ENCODE results near the gene ENTPD2. TPM values are rescaled to one million over a fixed set of nuclear protein-coding genes. Genes with fewer than 3 reads are reported as not detected.
A peak's percentile ranks its signal among the peaks of the same experiment; 100 is the strongest.

Gene ENTPD2
- total and polyA plus RNA-seq, 9 of the 15 experiments (the other 6 are each of a cell fraction or from before 2014, with no cell fraction given) = 0.04 to 0.60 (median 0.14) TPM; not detected in 4

- TF ChIP-seq, protein P1, sequence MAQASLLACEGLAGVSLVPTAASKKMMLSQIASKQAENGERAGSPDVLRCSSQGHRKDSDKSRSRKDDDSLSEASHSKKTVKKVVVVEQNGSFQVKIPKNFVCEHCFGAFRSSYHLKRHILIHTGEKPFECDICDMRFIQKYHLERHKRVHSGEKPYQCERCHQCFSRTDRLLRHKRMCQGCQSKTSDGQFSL (CRISPR knock-in tag; IDR thresholded peaks at IDR 0.05) = no peak
- TF ChIP-seq, protein P1 (tag; IDR thresholded peaks at IDR 0.05) = no peak
- TF ChIP-seq FOXJ3 (CRISPR knock-in tag; IDR thresholded peaks at IDR 0.05) (no peak), SPI1 (IDR thresholded peaks at IDR 0.05; ENCODE audit: borderline replicate concordance, low read depth, low read length) (peak; percentile 48; the same call in 1 of the 2 replicates), MXI1 (IDR thresholded peaks at IDR 0.05; ENCODE audit: low read depth, low read length) (peak; percentile 99), USF2 (CRISPR knock-in tag; IDR thresholded peaks at IDR 0.05) (peak; percentile 88), TFAP4 (CRISPR knock-in tag; IDR thresholded peaks at IDR 0.05; ENCODE audit: borderline replicate concordance) (peak; percentile 95), PHF8 (IDR thresholded peaks at IDR 0.05; ENCODE audit: borderline replicate concordance, low read length) (peak; percentile 61; the same call in 1 of the 2 replicates), ZKSCAN1 (IDR thresholded peaks at IDR 0.05; ENCODE audit: low read depth, low read length) (no peak; the same call in 1 of the 2 replicates), ZBTB12 (CRISPR knock-in tag; IDR thresholded peaks at IDR 0.05) (0 out of 2 replicates have a peak, but pooled peaks have one; percentile 11), RAD51 (IDR thresholded peaks at IDR 0.05; ENCODE audit: borderline replicate concordance, low read depth) (peak; percentile 85), RHOXF2B (CRISPR knock-in tag; conservative IDR thresholded peaks at IDR 0.05) (no peak)
- TF ChIP-seq, protein P2, sequence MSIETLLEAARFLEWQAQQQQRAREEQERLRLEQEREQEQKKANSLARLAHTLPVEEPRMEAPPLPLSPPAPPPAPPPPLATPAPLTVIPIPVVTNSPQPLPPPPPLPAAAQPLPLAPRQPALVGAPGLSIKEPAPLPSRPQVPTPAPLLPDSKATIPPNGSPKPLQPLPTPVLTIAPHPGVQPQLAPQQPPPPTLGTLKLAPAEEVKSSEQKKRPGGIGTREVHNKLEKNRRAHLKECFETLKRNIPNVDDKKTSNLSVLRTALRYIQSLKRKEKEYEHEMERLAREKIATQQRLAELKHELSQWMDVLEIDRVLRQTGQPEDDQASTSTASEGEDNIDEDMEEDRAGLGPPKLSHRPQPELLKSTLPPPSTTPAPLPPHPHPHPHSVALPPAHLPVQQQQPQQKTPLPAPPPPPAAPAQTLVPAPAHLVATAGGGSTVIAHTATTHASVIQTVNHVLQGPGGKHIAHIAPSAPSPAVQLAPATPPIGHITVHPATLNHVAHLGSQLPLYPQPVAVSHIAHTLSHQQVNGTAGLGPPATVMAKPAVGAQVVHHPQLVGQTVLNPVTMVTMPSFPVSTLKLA (conservative IDR thresholded peaks at IDR 0.05) = peak; percentile 98 to 99
- TF ChIP-seq, protein P3, sequence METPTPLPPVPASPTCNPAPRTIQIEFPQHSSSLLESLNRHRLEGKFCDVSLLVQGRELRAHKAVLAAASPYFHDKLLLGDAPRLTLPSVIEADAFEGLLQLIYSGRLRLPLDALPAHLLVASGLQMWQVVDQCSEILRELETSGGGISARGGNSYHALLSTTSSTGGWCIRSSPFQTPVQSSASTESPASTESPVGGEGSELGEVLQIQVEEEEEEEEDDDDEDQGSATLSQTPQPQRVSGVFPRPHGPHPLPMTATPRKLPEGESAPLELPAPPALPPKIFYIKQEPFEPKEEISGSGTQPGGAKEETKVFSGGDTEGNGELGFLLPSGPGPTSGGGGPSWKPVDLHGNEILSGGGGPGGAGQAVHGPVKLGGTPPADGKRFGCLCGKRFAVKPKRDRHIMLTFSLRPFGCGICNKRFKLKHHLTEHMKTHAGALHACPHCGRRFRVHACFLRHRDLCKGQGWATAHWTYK (CRISPR knock-in tag; IDR thresholded peaks at IDR 0.05) = 0 out of 2 replicates have a peak, but pooled peaks have one; percentile 19
- TF ChIP-seq, protein P4, sequence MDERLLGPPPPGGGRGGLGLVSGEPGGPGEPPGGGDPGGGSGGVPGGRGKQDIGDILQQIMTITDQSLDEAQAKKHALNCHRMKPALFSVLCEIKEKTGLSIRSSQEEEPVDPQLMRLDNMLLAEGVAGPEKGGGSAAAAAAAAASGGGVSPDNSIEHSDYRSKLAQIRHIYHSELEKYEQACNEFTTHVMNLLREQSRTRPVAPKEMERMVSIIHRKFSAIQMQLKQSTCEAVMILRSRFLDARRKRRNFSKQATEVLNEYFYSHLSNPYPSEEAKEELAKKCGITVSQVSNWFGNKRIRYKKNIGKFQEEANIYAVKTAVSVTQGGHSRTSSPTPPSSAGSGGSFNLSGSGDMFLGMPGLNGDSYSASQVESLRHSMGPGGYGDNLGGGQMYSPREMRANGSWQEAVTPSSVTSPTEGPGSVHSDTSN (CRISPR knock-in tag; IDR thresholded peaks at IDR 0.05; ENCODE audit: low read depth) = peak; percentile 59
- TF ChIP-seq, protein P4 (tag; conservative IDR thresholded peaks at IDR 0.05; ENCODE audit: low read depth) = no peak
Observed at GRCh38 chr9:137086531-137087408, 32.9 kb upstream of the ENTPD2 start, which contains the start of gene MAN1B1 (continued).

Data from K562 (cell line).